HEK293 (cell line): ENCODE results near the gene ARHGAP4.

Experiments used
- CTCF ChIP-seq: fragments of 450-650 bp; formaldehyde crosslinking; IDR thresholded peaks from 2 replicates; pipeline ENCODE4 v1.5.1; 2016; ENCODE audit warnings: missing biosample characterization, missing genetic modification characterization
- REST ChIP-seq: fragments of 450-650 bp; formaldehyde crosslinking; IDR thresholded peaks from 2 replicates; pipeline ENCODE4 v1.5.1; 2016; ENCODE audit warnings: missing biosample characterization, missing genetic modification characterization
- ZBTB10 ChIP-seq: fragments of 450-650 bp; formaldehyde crosslinking; IDR thresholded peaks from 2 replicates; pipeline ENCODE4 v1.5.1; 2016; ENCODE audit warnings: missing biosample characterization, missing genetic modification characterization
- ZBTB44 ChIP-seq: fragments of 450-650 bp; IDR thresholded peaks from 2 replicates; pipeline ENCODE4 v1.5.1; 2018; ENCODE audit warnings: missing biosample characterization, mild to moderate bottlenecking, missing genetic modification characterization
- ZNF202 ChIP-seq: fragments of 450-650 bp; formaldehyde crosslinking; IDR thresholded peaks from 2 replicates; pipeline ENCODE4 v1.5.1; 2016; ENCODE audit warnings: missing biosample characterization, missing genetic modification characterization, borderline replicate concordance
- ZNF335 ChIP-seq: fragments of 450-650 bp; formaldehyde crosslinking; conservative IDR thresholded peaks from 2 replicates; pipeline ENCODE4 v1.5.1; 2016; ENCODE audit warnings: missing biosample characterization, missing genetic modification characterization
- ZNF658 ChIP-seq: fragments of 450-650 bp; formaldehyde crosslinking; IDR thresholded peaks from 2 replicates; pipeline ENCODE4; 2016; ENCODE audit warnings: missing biosample characterization, missing genetic modification characterization

- TF ChIP-seq ZNF335 (tag by site-specific recombination) (no peak; the same call in 1 of the 2 replicates), ZNF202 (tag by site-specific recombination) (no peak), ZNF658 (tag by site-specific recombination) (no peak), ZBTB44 (tag by site-specific recombination) (no peak), ZBTB10 (tag by site-specific recombination) (no peak), CTCF (tag by site-specific recombination) (no peak), REST (tag by site-specific recombination) (no peak)
Observed at GRCh38 chrX:153927672-153927921, 1.5 kb upstream of the ARHGAP4 start.
